Endothelial cell of hepatic sinusoid (primary cell): ENCODE data around the gene ZNF451.

Experiments
- in situ Hi-C: cut with HindIII; loops from 2 replicates; pipeline ENCODE4 v1.10.0; 2017; ENCODE audit warnings: low sequenced_read_pairs

Gene ZNF451

GRCh38 chr6:57147955-57148858 is 58.2 kb downstream of the ZNF451 start:
- in situ Hi-C loops = no loop called here

- in situ Hi-C loops = no loop called here
These were observed 68.7 kb downstream of the ZNF451 start for GRCh38 chr6:57158658-57159057.

GRCh38 chr6:57159127-57159526 is 69.1 kb downstream of the ZNF451 start:
- in situ Hi-C loops = no loop called here

- in situ Hi-C loops = no loop called here
These were observed 72.0 kb downstream of the ZNF451 start for GRCh38 chr6:57162028-57162427.

- in situ Hi-C loops = no loop called here
These were observed 72.5 kb downstream of the ZNF451 start for GRCh38 chr6:57162516-57162915.

GRCh38 chr6:57163956-57164355 is 74.0 kb downstream of the ZNF451 start:
- in situ Hi-C loops = no loop called here

- in situ Hi-C loops = loop anchor here (5.0 kb wide), 1 partner anchor 82 kb away; no protein-coding TSS in a partner anchor
These were observed 75.1 kb downstream of the ZNF451 start for GRCh38 chr6:57165080-57165479.

- in situ Hi-C loops = no loop called here
These were observed 82.4 kb downstream of the ZNF451 start, which contains the start of gene BAG2 for GRCh38 chr6:57172136-57173055. Gene BAG2, plus strand, starts transcription at chr6:57172326. Its CDS starts 372 bp downstream, at chr6:57172698.

GRCh38 chr6:57173056-57173885 is 83.3 kb downstream of the ZNF451 start:
- in situ Hi-C loops = no loop called here

GRCh38 chr6:57173886-57174510 is 84.0 kb downstream of the ZNF451 start:
- in situ Hi-C loops = no loop called here

- in situ Hi-C loops = no loop called here
These were observed 84.5 kb downstream of the ZNF451 start for GRCh38 chr6:57174511-57174907.

- in situ Hi-C loops = no loop called here
These were observed 87.7 kb downstream of the ZNF451 start for GRCh38 chr6:57177545-57178265.

- in situ Hi-C loops = no loop called here
These were observed 90.6 kb downstream of the ZNF451 start for GRCh38 chr6:57180596-57180995.

GRCh38 chr6:57182017-57182432 is 92.0 kb downstream of the ZNF451 start:
- in situ Hi-C loops = no loop called here

GRCh38 chr6:57183336-57183735 is 93.3 kb downstream of the ZNF451 start:
- in situ Hi-C loops = no loop called here

GRCh38 chr6:57190140-57190539 is 100.2 kb downstream of the ZNF451 start:
- in situ Hi-C loops = loop anchor here (5.0 kb wide), 1 partner anchor 77 kb away; no protein-coding TSS in a partner anchor

GRCh38 chr6:57193177-57193576 is 103.2 kb downstream of the ZNF451 start:
- in situ Hi-C loops = loop anchor here (5.0 kb wide), 1 partner anchor 74 kb away; no protein-coding TSS in a partner anchor

- in situ Hi-C loops = no loop called here
These were observed 105.5 kb downstream of the ZNF451 start for GRCh38 chr6:57195457-57195856.

- in situ Hi-C loops = no loop called here
These were observed 109.1 kb downstream of the ZNF451 start for GRCh38 chr6:57198926-57199636.
